Measurements from ENCODE around the gene CNOT2. TPM values are rescaled to one million over a fixed set of nuclear protein-coding genes. Genes with fewer than 3 reads are reported as not detected.
"Not testable (repeated sequence)": the region's sequence is repeated elsewhere in the genome, so short reads cannot be mapped to it uniquely, and the experiment has no call there.

Gene CNOT2
- total RNA-seq, 1 donor from 2014 or later, result 179 TPM

- DNase-seq, result no peak
Observed at GRCh38 chr12:70252832-70253231, 9.6 kb downstream of the CNOT2 start.

- no peak for DNase-seq
Observed at GRCh38 chr12:70254225-70254624, 11.0 kb downstream of the CNOT2 start.

- DNase-seq, result no peak
Observed at GRCh38 chr12:70254846-70255245, 11.6 kb downstream of the CNOT2 start.

- DNase-seq, result peak; percentile 35
Observed at GRCh38 chr12:70255311-70255710, 12.1 kb downstream of the CNOT2 start.

- no peak for DNase-seq
Observed at GRCh38 chr12:70258605-70259403, 15.6 kb downstream of the CNOT2 start.

- no peak for DNase-seq
Observed at GRCh38 chr12:70260646-70261045, 17.4 kb downstream of the CNOT2 start.

- DNase-seq, result no peak
Observed at GRCh38 chr12:70264067-70264867, 21.0 kb downstream of the CNOT2 start.

- DNase-seq, result no peak
Observed at GRCh38 chr12:70265132-70265531, 21.9 kb downstream of the CNOT2 start.

GRCh38 chr12:70267550-70267949 is 24.3 kb downstream of the CNOT2 start:
- DNase-seq, result peak; percentile 14

GRCh38 chr12:70268972-70269371 is 25.7 kb downstream of the CNOT2 start:
- DNase-seq, result no peak

- no peak for DNase-seq
Observed at GRCh38 chr12:70270108-70270507, 26.9 kb downstream of the CNOT2 start.

- DNase-seq, result no peak
Observed at GRCh38 chr12:70271025-70271424, 27.8 kb downstream of the CNOT2 start.

- no peak for DNase-seq
Observed at GRCh38 chr12:70272510-70272909, 29.3 kb downstream of the CNOT2 start.

- no peak for DNase-seq
Observed at GRCh38 chr12:70275045-70275444, 31.8 kb downstream of the CNOT2 start.

GRCh38 chr12:70277973-70278372 is 34.7 kb downstream of the CNOT2 start:
- DNase-seq, result no peak

GRCh38 chr12:70278945-70279344 is 35.7 kb downstream of the CNOT2 start:
- DNase-seq, result no peak

GRCh38 chr12:70283232-70283631 is 40.0 kb downstream of the CNOT2 start:
- no peak for DNase-seq

GRCh38 chr12:70288817-70289216 is 45.6 kb downstream of the CNOT2 start:
- no peak for DNase-seq

GRCh38 chr12:70290116-70290515 is 46.9 kb downstream of the CNOT2 start:
- DNase-seq, result peak; percentile 19

GRCh38 chr12:70292017-70292776 is 49.0 kb downstream of the CNOT2 start:
- no peak for DNase-seq

- DNase-seq, result not testable (repeated sequence)
Observed at GRCh38 chr12:70304684-70305555, 61.7 kb downstream of the CNOT2 start.

GRCh38 chr12:70305794-70306193 is 62.6 kb downstream of the CNOT2 start:
- no peak for DNase-seq
